DOHH2 (cell line): ENCODE results near the gene ULBP1.
"Not testable (repeated sequence)": the region's sequence is repeated elsewhere in the genome, so short reads cannot be mapped to it uniquely, and the experiment has no call there.

Source experiments
- CTCF ChIP-seq: fragments of 200-600 bp; sonication (generic); IDR thresholded peaks from one replicate; pipeline ENCODE4 v1.5.1; 2014; ENCODE audit warnings: antibody characterized with exemption, mild to moderate bottlenecking, low read depth, low read length; ENCODE audit not compliant: poor library complexity, severe bottlenecking
- EZH2phosphoT487 ChIP-seq: fragments of 200-600 bp; sonication (generic); IDR thresholded peaks from 2 replicates; pipeline ENCODE4 v1.6.1; 2017; ENCODE audit warnings: borderline replicate concordance, mild to moderate bottlenecking, antibody characterized with exemption, low read length, moderate library complexity, mixed read lengths

- not testable (repeated sequence) for TF ChIP-seq CTCF, EZH2phosphoT487
These were observed 8.0 kb upstream of the ULBP1 start for GRCh38 chr6:149955654-149956317.
